SKM-1 treated with dmso at 0.1 percent for 144 hours (cell line): ENCODE measurements around the gene TRIM63.
"Not testable (repeated sequence)": the region's sequence is repeated elsewhere in the genome, so short reads cannot be mapped to it uniquely, and the experiment has no call there.

Experiments
- DNase-seq: peaks from one replicate; lab custom pipeline; 2025; ENCODE audit not compliant: unreplicated experiment; lab: John Stamatoyannopoulos, UW

Gene TRIM63

GRCh38 chr1:26067432-26067911, at the start of gene TRIM63:
Gene TRIM63 (minus strand): TSS chr1:26067630. CDS start chr1:26067494, 136 bp downstream.
- no peak for DNase-seq

GRCh38 chr1:26114165-26114927, 46.9 kb upstream of the TRIM63 start:
- no peak for DNase-seq

GRCh38 chr1:26112407-26112775, 45.0 kb upstream of the TRIM63 start:
- no peak for DNase-seq

- DNase-seq = peak; percentile 85
Observed at GRCh38 chr1:26111530-26112406, 44.3 kb upstream of the TRIM63 start, which contains the start of gene PDIK1L. Gene PDIK1L (plus strand): TSS chr1:26111824. CDS start chr1:26114309, 2,485 bp downstream.

- peak; percentile 61 for DNase-seq
Observed at GRCh38 chr1:26110731-26111529, 43.5 kb upstream of the TRIM63 start.

GRCh38 chr1:26109229-26110164, 42.1 kb upstream of the TRIM63 start:
- no peak for DNase-seq

- not testable (repeated sequence) for DNase-seq
Observed at GRCh38 chr1:26105226-26105548, 37.8 kb upstream of the TRIM63 start.

GRCh38 chr1:26102526-26102925, 35.1 kb upstream of the TRIM63 start:
- DNase-seq = no peak

- no peak for DNase-seq
Observed at GRCh38 chr1:26102119-26102518, 34.7 kb upstream of the TRIM63 start.

GRCh38 chr1:26100204-26100603, 32.8 kb upstream of the TRIM63 start:
- DNase-seq = not testable (repeated sequence)

- DNase-seq = no peak
Observed at GRCh38 chr1:26099780-26100179, 32.4 kb upstream of the TRIM63 start.

GRCh38 chr1:26098602-26099001, 31.2 kb upstream of the TRIM63 start:
- no peak for DNase-seq

GRCh38 chr1:26097696-26098095, 30.3 kb upstream of the TRIM63 start:
- no peak for DNase-seq

- no peak for DNase-seq
Observed at GRCh38 chr1:26096471-26096870, 29.0 kb upstream of the TRIM63 start.

- no peak for DNase-seq
Observed at GRCh38 chr1:26094677-26095383, 27.4 kb upstream of the TRIM63 start.

- DNase-seq = no peak
Observed at GRCh38 chr1:26094076-26094669, 26.7 kb upstream of the TRIM63 start.

- DNase-seq = not testable (repeated sequence)
Observed at GRCh38 chr1:26093569-26093968, 26.1 kb upstream of the TRIM63 start.

- no peak for DNase-seq
Observed at GRCh38 chr1:26092422-26092821, 25.0 kb upstream of the TRIM63 start.

- no peak for DNase-seq
Observed at GRCh38 chr1:26090893-26091292, 23.5 kb upstream of the TRIM63 start.
